Mesenchymal stem cell (in vitro differentiated cells and primary cell): ENCODE results near the gene LSM14A.

Experiments
- DNase-seq: peaks from one replicate; pipeline ENCODE4 v3.0.0-alpha.2; 2013
- H2AFZ ChIP-seq: one replicate; pipeline ENCODE4 v1.6.1; 2013; ENCODE audit warnings: low read depth, mild to moderate bottlenecking, control low read depth, inconsistent platforms, low read length, moderate library complexity
- H2AK5ac ChIP-seq: 2 replicates; pipeline ENCODE4 v1.6.1; 2013; ENCODE audit warnings: low read length, moderate library complexity, mild to moderate bottlenecking, inconsistent platforms; ENCODE audit not compliant: severe bottlenecking
- H2BK120ac ChIP-seq: one replicate; pipeline ENCODE4 v1.6.1; 2013; ENCODE audit warnings: low read depth, mild to moderate bottlenecking, inconsistent platforms, low read length, moderate library complexity
- H2BK12ac ChIP-seq, 2 experiments: one replicate each; pipeline ENCODE4 v1.6.1; 2013; ENCODE audit warnings: inconsistent platforms in 2 of 2, low read length in 2 of 2, mild to moderate bottlenecking in 2 of 2, moderate library complexity in 2 of 2, control low read depth in 1 of 2
- H2BK15ac ChIP-seq: one replicate; pipeline ENCODE4 v1.6.1; 2013; ENCODE audit warnings: mild to moderate bottlenecking, low read depth, inconsistent platforms; ENCODE audit not compliant: poor library complexity, severe bottlenecking
- H2BK5ac ChIP-seq: 2 replicates; pipeline ENCODE4 v1.6.1; 2013; ENCODE audit warnings: low read depth, mild to moderate bottlenecking, low read length, control low read depth, inconsistent platforms; ENCODE audit not compliant: poor library complexity, severe bottlenecking
- H3K14ac ChIP-seq, 2 experiments: one replicate each; pipeline ENCODE4 v1.6.1; 2013; ENCODE audit warnings: inconsistent platforms in 2 of 2, low read length in 2 of 2, control low read depth in 1 of 2, mild to moderate bottlenecking in 1 of 2, moderate library complexity in 1 of 2
- H3K18ac ChIP-seq, 2 experiments: one replicate each; pipeline ENCODE4 v1.6.1; 2013; ENCODE audit warnings: inconsistent platforms in 2 of 2, low read length in 2 of 2, control low read depth in 1 of 2, low read depth in 1 of 2, mild to moderate bottlenecking in 1 of 2
- H3K23ac ChIP-seq, 2 experiments: one replicate each; pipeline ENCODE4 v1.6.1; 2013; ENCODE audit warnings: inconsistent platforms in 2 of 2, low read length in 2 of 2, mild to moderate bottlenecking in 2 of 2, moderate library complexity in 2 of 2, control low read depth in 1 of 2
- H3K27ac ChIP-seq: 2 replicates; pipeline ENCODE4 v1.5.1; 2013; ENCODE audit warnings: mild to moderate bottlenecking, moderate library complexity, low read length, control low read depth, inconsistent platforms; ENCODE audit not compliant: poor library complexity, severe bottlenecking
- H3K27me3 ChIP-seq, 2 experiments: 2 replicates each; pipeline versions ENCODE4 v1.6.1 to v1.7.0; 2013; ENCODE audit warnings: low read length in 2 of 2, mild to moderate bottlenecking in 2 of 2, moderate library complexity in 2 of 2, control low read depth in 1 of 2, inconsistent platforms in 1 of 2; ENCODE audit not compliant: control insufficient read depth in 1 of 2, insufficient read depth in 1 of 2
- H3K36me3 ChIP-seq, 2 experiments: 2 replicates each; pipeline versions ENCODE4 v1.6.1 to v1.7.0; 2013; ENCODE audit warnings: low read length in 2 of 2, control low read depth in 1 of 2, inconsistent platforms in 1 of 2, low read depth in 1 of 2, mild to moderate bottlenecking in 1 of 2; ENCODE audit not compliant: insufficient read depth in 2 of 2, control insufficient read depth in 1 of 2
- H3K4ac ChIP-seq, 2 experiments: one replicate each; pipeline ENCODE4 v1.6.1; 2013; ENCODE audit warnings: inconsistent platforms in 2 of 2, low read length in 2 of 2, mild to moderate bottlenecking in 2 of 2, moderate library complexity in 2 of 2, control low read depth in 1 of 2, low read depth in 1 of 2
- H3K4me1 ChIP-seq: 2 replicates; pipeline ENCODE4 v1.6.1; 2013; ENCODE audit warnings: low read depth, low read length, control low read depth; ENCODE audit not compliant: control insufficient read depth, insufficient read depth
- H3K4me2 ChIP-seq: 2 replicates; pipeline ENCODE4 v1.6.1; 2013; ENCODE audit warnings: low read length, mild to moderate bottlenecking, inconsistent platforms; ENCODE audit not compliant: poor library complexity, severe bottlenecking
- H3K4me3 ChIP-seq, 2 experiments: 2 replicates each; pipeline versions ENCODE4 v1.5.1 to v1.7.0; 2013; ENCODE audit warnings: low read length in 2 of 2, mild to moderate bottlenecking in 2 of 2, control low read depth in 1 of 2, low read depth in 1 of 2; ENCODE audit not compliant: insufficient read depth in 1 of 2
- H3K79me1 ChIP-seq: replicated peaks from 2 replicates; pipeline ENCODE4 v1.6.1; 2013; ENCODE audit warnings: mild to moderate bottlenecking, control low read depth, low read length, inconsistent platforms; ENCODE audit not compliant: poor library complexity, severe bottlenecking
- H3K9ac ChIP-seq: 2 replicates; pipeline ENCODE4 v1.7.0; 2013; ENCODE audit warnings: mild to moderate bottlenecking, low read length, moderate library complexity
- H3K9me3 ChIP-seq: 2 replicates; pipeline ENCODE4 v1.7.0; 2013; ENCODE audit warnings: mild to moderate bottlenecking, low read length; ENCODE audit not compliant: control insufficient read depth
- H4K8ac ChIP-seq: one replicate; pipeline ENCODE4 v1.6.1; 2013; ENCODE audit warnings: inconsistent platforms, mild to moderate bottlenecking, low read length, moderate library complexity
- H4K91ac ChIP-seq: one replicate; pipeline ENCODE4 v1.6.1; 2013; ENCODE audit warnings: mild to moderate bottlenecking, low read length, inconsistent platforms
- WGBS: methylation state at CpG from one replicate; pipeline ENCODE4 v1.1.7; 2013; ENCODE audit warnings: mixed read lengths; 5-methylcytosine and 5-hydroxymethylcytosine counted together

Gene LSM14A

GRCh38 chr19:34218818-34219164, 46.5 kb downstream of the LSM14A start:
- Histone ChIP-seq H4K8ac (no peak overlapping the region), H3K18ac (no peak overlapping the region), H3K23ac (no peak overlapping the region), H3K4me1 (peaks cover 7% of the 10 kb centered on the region), H2AK5ac (no peak overlapping the region), H2BK120ac (no peak overlapping the region), H2BK5ac (no peak overlapping the region), H2BK15ac (no peak overlapping the region), H2AFZ (no peak overlapping the region), H3K4me2 (peak overlapping the region; percentile 14), H3K79me1 (peaks cover 21% of the 10 kb centered on the region), H3K27ac (peak overlapping the region; percentile 65), H3K36me3 (peaks cover 30 to 79% of the 10 kb centered on the region in 2 experiments), H3K4ac (no peak overlapping the region), H4K91ac (no peak overlapping the region), H3K27me3 (no peaks in the 10 kb centered on the region), H3K9ac (peak overlapping the region; percentile 10), H3K4me3 (no peak overlapping the region), H3K14ac (no peak overlapping the region), H2BK12ac (no peak overlapping the region), H3K9me3 (no peaks in the 10 kb centered on the region)
- no CpG with 5 or more reads among the region's 2 CpGs for WGBS
- no peak for DNase-seq

- Histone ChIP-seq H2AK5ac (no peak overlapping the region), H3K4ac (no peak overlapping the region), H2BK15ac (no peak overlapping the region), H3K9me3 (no peaks in the 10 kb centered on the region), H3K79me1 (peaks cover 20% of the 10 kb centered on the region), H2AFZ (no peak overlapping the region), H4K91ac (no peak overlapping the region), H3K4me3 (no peak overlapping the region), H2BK12ac (no peak overlapping the region), H3K36me3 (peaks cover 23 to 81% of the 10 kb centered on the region in 2 experiments), H3K27ac (no peak overlapping the region), H3K4me2 (no peak overlapping the region), H3K14ac (no peak overlapping the region), H3K23ac (no peak overlapping the region), H2BK120ac (no peak overlapping the region), H3K4me1 (peaks cover 7% of the 10 kb centered on the region), H4K8ac (no peak overlapping the region), H2BK5ac (no peak overlapping the region), H3K18ac (no peak overlapping the region), H3K9ac (no peak overlapping the region), H3K27me3 (no peaks in the 10 kb centered on the region)
- DNase-seq, result peak; percentile 74
- 78% methylated on average over 3 of the region's 4 CpGs for WGBS
Measured at GRCh38 chr19:34220472-34221063, 48.3 kb downstream of the LSM14A start.

DNA sequence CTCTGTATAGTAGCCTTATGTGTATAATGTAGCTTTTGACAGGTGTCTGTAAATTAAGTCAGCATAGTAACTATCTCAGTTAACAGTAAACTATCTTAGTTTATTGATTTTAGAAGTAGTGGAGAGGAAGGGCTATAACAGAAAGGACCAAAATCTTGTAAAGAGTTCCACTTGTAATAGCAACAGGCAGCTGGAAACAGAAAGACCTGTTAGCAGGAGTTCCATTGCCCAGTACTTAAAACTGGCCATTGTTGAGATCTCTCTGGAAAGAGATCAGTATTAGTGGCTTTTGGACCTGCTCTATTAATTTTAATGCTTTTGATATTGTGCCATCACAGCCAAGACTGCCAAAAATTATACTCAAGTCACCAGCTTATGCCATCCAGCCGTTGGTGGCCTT, 50.1 kb downstream of the LSM14A start:
- Histone ChIP-seq H3K9me3 (no peaks in the 10 kb centered on the region), H3K4me1 (peaks cover 6% of the 10 kb centered on the region), H2BK5ac (no peak overlapping the region), H3K23ac (no peak overlapping the region), H3K27ac (no peak overlapping the region), H3K27me3 (no peaks in the 10 kb centered on the region), H2AFZ (no peak overlapping the region), H3K18ac (no peak overlapping the region), H3K4ac (no peak overlapping the region), H3K36me3 (peaks cover 20 to 90% of the 10 kb centered on the region in 2 experiments), H4K8ac (no peak overlapping the region), H3K14ac (no peak overlapping the region), H3K9ac (no peak overlapping the region), H2BK120ac (no peak overlapping the region), H2BK15ac (no peak overlapping the region), H2AK5ac (no peak overlapping the region), H4K91ac (no peak overlapping the region), H3K79me1 (peaks cover 22% of the 10 kb centered on the region), H3K4me3 (no peak overlapping the region), H2BK12ac (no peak overlapping the region), H3K4me2 (peak overlapping the region; percentile 21)
- WGBS, result 97% methylated on average over 1 of the region's 1 CpG
- DNase-seq, result no peak

- Histone ChIP-seq H2AK5ac (no peak overlapping the region), H3K4ac (no peak overlapping the region), H3K4me2 (no peak overlapping the region), H3K14ac (no peak overlapping the region), H2BK12ac (no peak overlapping the region), H3K18ac (no peak overlapping the region), H3K9me3 (no peaks in the 10 kb centered on the region), H3K36me3 (peaks cover 25 to 96% of the 10 kb centered on the region in 2 experiments), H2BK120ac (no peak overlapping the region), H3K27me3 (no peaks in the 10 kb centered on the region), H3K9ac (no peak overlapping the region), H4K8ac (no peak overlapping the region), H2BK15ac (no peak overlapping the region), H3K4me3 (no peak overlapping the region), H3K27ac (no peak overlapping the region), H3K79me1 (peaks cover 27% of the 10 kb centered on the region), H3K4me1 (peaks cover 2% of the 10 kb centered on the region), H2BK5ac (no peak overlapping the region), H4K91ac (no peak overlapping the region), H2AFZ (no peak overlapping the region), H3K23ac (no peak overlapping the region)
- WGBS, result no CpG with 5 or more reads among the region's 2 CpGs
- peak; percentile 39 for DNase-seq
Measured at GRCh38 chr19:34224996-34225658, 52.8 kb downstream of the LSM14A start.
